22Rv1 (cell line): ENCODE data around the gene NAV3.
A peak's percentile ranks its signal among the peaks of the same experiment; 100 is the strongest.

Experiments
- H3K27ac ChIP-seq: fragments of 450-650 bp; 2 replicates; pipeline ENCODE4 v1.5.1; 2017
- ZFX ChIP-seq: fragments of 450-650 bp; IDR thresholded peaks from 2 replicates; pipeline ENCODE4 v1.6.1; 2017; ENCODE audit warnings: antibody characterized with exemption, borderline replicate concordance
- TF ChIP-seq, protein P1 (sequence below): fragments of 450-650 bp; IDR thresholded peaks from 2 replicates; pipeline ENCODE4 v1.5.1; 2017; ENCODE audit warnings: mild to moderate bottlenecking

The NAV3 gene

DNA sequence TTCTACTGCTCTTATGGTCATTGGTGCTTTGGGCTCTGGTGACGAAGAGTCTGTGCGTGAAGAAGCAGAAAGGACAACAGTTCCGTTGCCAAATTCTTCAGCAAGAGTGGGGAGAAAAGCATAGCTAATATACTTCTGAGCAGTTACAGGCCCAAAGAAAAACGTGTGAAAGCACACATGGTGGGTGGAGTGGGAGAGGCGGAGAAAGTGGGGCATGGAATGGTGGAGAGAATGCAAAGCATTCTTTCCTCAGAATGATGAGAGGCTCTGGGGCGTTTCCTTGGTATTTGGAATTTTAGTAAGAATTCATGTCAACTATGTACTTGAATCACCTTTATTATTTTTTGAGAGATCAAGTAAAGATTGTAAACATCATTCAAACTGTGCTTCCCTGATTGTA is 396.1 kb downstream of the NAV3 start:
- TF ChIP-seq ZFX, result no peak
- TF ChIP-seq, protein P1, sequence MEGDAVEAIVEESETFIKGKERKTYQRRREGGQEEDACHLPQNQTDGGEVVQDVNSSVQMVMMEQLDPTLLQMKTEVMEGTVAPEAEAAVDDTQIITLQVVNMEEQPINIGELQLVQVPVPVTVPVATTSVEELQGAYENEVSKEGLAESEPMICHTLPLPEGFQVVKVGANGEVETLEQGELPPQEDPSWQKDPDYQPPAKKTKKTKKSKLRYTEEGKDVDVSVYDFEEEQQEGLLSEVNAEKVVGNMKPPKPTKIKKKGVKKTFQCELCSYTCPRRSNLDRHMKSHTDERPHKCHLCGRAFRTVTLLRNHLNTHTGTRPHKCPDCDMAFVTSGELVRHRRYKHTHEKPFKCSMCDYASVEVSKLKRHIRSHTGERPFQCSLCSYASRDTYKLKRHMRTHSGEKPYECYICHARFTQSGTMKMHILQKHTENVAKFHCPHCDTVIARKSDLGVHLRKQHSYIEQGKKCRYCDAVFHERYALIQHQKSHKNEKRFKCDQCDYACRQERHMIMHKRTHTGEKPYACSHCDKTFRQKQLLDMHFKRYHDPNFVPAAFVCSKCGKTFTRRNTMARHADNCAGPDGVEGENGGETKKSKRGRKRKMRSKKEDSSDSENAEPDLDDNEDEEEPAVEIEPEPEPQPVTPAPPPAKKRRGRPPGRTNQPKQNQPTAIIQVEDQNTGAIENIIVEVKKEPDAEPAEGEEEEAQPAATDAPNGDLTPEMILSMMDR, result no peak
- H3K27ac ChIP-seq, result no peak overlapping the region

DNA sequence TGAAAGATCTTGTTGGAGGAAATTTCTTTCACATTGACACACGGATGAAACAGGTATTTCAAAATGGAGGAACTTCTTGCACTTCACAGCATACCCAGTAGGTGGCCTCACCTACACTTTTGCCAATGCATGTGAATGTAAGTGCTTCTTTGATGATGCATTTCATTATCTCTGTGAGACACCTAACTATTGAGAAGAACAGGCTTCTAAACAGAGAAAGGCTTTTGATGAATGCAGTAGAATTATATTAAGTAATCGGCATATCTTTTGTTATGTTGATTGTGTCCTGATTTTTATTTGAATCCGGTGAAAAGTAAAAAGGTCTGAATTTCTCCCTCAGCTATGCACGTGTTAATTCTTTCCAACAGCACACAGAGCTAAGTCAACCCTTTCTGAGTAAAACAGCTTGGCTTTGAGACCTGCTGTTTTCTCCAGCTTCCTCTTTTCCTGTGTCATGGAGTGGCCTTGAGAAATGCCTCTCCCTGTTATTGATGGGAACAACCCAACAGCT is 399.0 kb downstream of the NAV3 start:
- no peak overlapping the region for H3K27ac ChIP-seq
- TF ChIP-seq ZFX, result no peak
- TF ChIP-seq, protein P1, result peak; percentile 92

DNA sequence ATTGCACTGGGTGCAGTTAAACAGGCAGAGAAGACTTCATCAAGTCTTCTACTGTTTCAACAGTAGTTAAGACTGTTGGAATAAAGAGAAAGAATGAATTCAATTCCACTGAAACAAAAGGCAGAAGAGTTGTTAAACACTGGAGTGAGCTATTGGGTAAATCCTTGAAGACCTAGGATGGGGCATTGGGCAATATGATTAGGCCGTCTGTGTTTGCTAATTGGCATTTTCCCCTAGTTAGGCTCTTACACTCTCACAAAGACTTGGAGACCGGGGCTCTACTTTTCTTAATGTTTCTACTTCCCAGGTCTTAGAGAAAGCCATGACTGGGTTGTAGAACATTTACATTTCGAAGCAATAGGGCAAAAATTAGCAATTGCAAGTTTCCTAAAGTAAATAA is 402.1 kb downstream of the NAV3 start:
- H3K27ac ChIP-seq, result no peak overlapping the region
- TF ChIP-seq ZFX, result no peak
- TF ChIP-seq, protein P1, result no peak

DNA sequence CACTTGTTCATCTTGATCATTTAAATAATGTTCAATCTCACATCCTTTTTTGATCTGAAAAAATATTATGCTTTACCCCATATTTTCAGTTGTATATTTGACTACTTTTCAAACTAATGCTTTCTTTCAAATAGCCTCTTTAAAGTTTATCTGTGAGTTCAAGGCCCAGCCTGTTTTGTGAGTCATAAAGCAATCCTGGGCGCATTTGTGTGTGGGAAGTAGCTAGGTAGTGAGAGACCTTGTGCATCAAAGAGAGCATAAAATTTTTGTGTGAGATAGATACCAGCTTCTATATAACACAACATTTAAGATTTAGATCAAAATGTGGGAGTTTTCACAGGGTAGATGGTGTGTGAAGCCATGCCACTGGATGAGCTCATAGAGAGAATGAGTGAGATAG is 405.6 kb downstream of the NAV3 start:
- no peak overlapping the region for H3K27ac ChIP-seq
- TF ChIP-seq ZFX, result no peak
- TF ChIP-seq, protein P1, result no peak

DNA sequence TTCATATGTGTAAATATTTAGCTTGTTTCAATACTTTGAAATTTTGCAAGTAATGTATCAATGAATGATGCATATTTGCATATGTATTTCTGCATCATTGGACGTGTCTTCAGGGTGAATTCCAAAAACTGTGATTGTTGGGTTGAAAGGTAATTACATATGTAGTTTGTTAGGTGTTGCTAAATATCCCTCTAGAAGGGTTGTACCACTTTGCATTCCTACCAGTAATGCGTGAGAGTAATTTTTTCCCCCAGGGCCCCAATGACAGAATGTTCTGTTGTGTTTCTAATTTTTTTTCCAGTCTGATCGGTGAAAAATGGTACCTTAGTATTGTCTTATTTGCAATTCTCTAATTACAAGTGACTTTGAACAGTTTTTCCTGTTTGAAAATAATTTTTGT is 408.9 kb downstream of the NAV3 start:
- no peak overlapping the region for H3K27ac ChIP-seq
- TF ChIP-seq, protein P1, result no peak

DNA sequence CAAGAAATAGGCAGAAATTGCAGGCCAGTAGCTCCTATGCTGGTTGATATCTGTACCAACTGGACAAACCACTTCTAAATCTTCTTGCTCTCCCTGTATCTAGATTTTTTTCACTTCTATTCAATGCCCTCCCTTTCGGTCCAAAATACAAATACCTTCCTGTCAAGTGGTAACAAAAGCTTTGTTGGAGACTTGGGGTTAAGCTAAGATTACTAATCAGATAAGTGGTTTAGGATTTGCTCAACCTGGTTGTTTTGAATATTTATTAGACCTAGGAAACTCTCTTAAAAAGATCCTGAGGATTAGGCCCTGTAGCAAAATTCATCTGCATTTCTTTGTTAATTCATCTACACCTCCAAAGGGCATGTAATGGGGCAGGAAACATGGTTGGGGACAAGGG is 410.1 kb downstream of the NAV3 start:
- TF ChIP-seq, protein P1, result no peak
- TF ChIP-seq ZFX, result no peak

DNA sequence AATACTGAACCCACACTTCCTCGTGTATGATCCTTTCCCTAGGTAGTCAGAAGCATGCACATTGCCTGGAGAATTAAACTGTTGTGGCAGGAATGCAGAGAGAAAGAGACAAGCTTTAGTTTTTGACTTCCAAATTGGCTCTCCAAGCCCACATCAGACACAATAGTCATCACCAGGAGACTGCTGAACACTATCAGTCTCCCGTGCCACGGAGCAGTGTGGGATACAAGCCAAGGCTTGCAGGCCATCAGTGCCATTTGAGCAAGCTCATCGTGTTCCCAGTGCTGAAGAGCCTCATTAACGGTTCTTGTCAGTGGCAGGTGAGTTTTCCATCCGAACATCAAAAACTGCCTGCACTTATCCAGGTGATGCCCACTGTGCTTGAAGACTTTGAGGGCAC is 410.8 kb downstream of the NAV3 start:
- TF ChIP-seq, protein P1, result no peak
- TF ChIP-seq ZFX, result no peak
- no peak overlapping the region for H3K27ac ChIP-seq

More for the DNA sequence above, 410.1 kb downstream of the NAV3 start:
- no peak overlapping the region for H3K27ac ChIP-seq
